GM19238 (cell line): ENCODE measurements around the gene CST7.

Experiments used
- DNase-seq: peaks from one replicate; pipeline ENCODE4 v3.0.0; 2011; ENCODE audit warnings: low spot score; ENCODE audit not compliant: insufficient read length

CST7 gene

GRCh38 chr20:24964506-24964840 lies 15.4 kb downstream of the CST7 start:
- DNase-seq, result no peak

GRCh38 chr20:24965065-24965919 lies 16.2 kb downstream of the CST7 start:
- DNase-seq, result no peak

- no peak for DNase-seq
Measured at GRCh38 chr20:24966317-24967012, 17.4 kb downstream of the CST7 start.

- DNase-seq, result no peak
Measured at GRCh38 chr20:24968278-24968800, 19.3 kb downstream of the CST7 start.

GRCh38 chr20:24969186-24970029 lies 20.3 kb downstream of the CST7 start:
- DNase-seq, result no peak

GRCh38 chr20:24970030-24970553 lies 21.0 kb downstream of the CST7 start:
- DNase-seq, result no peak

GRCh38 chr20:24970754-24971153 lies 21.7 kb downstream of the CST7 start:
- no peak for DNase-seq

- DNase-seq, result no peak
Measured at GRCh38 chr20:24971376-24972101, 22.5 kb downstream of the CST7 start.

- DNase-seq, result no peak
Measured at GRCh38 chr20:24972341-24972740, 23.3 kb downstream of the CST7 start.

- no peak for DNase-seq
Measured at GRCh38 chr20:24977336-24977735, 28.3 kb downstream of the CST7 start.

- DNase-seq, result no peak
Measured at GRCh38 chr20:24977797-24978196, 28.7 kb downstream of the CST7 start.

- DNase-seq, result no peak
Measured at GRCh38 chr20:24978513-24978912, 29.4 kb downstream of the CST7 start.

GRCh38 chr20:24979036-24979960 lies 30.2 kb downstream of the CST7 start:
- no peak for DNase-seq

- DNase-seq, result no peak
Measured at GRCh38 chr20:24980291-24981053, 31.4 kb downstream of the CST7 start.

- no peak for DNase-seq
Measured at GRCh38 chr20:24981282-24981681, 32.2 kb downstream of the CST7 start.

GRCh38 chr20:24981790-24982189 lies 32.7 kb downstream of the CST7 start:
- no peak for DNase-seq

GRCh38 chr20:24983896-24984295 lies 34.8 kb downstream of the CST7 start:
- no peak for DNase-seq

- no peak for DNase-seq
Measured at GRCh38 chr20:24984961-24985640, 36.0 kb downstream of the CST7 start.
